GM10266 (cell line): ENCODE data around the gene ST6GAL2.

Experiments
- DNase-seq: peaks from one replicate; pipeline ENCODE4 v3.0.0; 2012; ENCODE audit errors: extremely low spot score
- CTCF ChIP-seq: IDR thresholded peaks from 2 replicates; pipeline ENCODE4 v1.5.1; 2012; ENCODE audit warnings: mild to moderate bottlenecking, low read depth; ENCODE audit not compliant: control insufficient read depth, insufficient read depth; ENCODE audit errors: missing control alignments

ST6GAL2 gene

GRCh38 chr2:106800976-106801655, 84.9 kb downstream of the ST6GAL2 start:
- no peak for TF ChIP-seq CTCF
- no peak for DNase-seq

GRCh38 chr2:106800180-106800579, 85.8 kb downstream of the ST6GAL2 start:
- no peak for TF ChIP-seq CTCF
- no peak for DNase-seq

- DNase-seq: no peak
- no peak for TF ChIP-seq CTCF
Measured at GRCh38 chr2:106798826-106799552, 87.0 kb downstream of the ST6GAL2 start.

GRCh38 chr2:106797494-106797893, 88.5 kb downstream of the ST6GAL2 start:
- TF ChIP-seq CTCF: no peak
- DNase-seq: no peak

- no peak for TF ChIP-seq CTCF
- no peak for DNase-seq
Measured at GRCh38 chr2:106792671-106793070, 93.3 kb downstream of the ST6GAL2 start.

- no peak for DNase-seq
- TF ChIP-seq CTCF: no peak
Measured at GRCh38 chr2:106789185-106789584, 96.8 kb downstream of the ST6GAL2 start.

GRCh38 chr2:106782681-106783080, 103.3 kb downstream of the ST6GAL2 start:
- DNase-seq: no peak
- no peak for TF ChIP-seq CTCF
